IMR-90 (cell line): ENCODE results near the gene INSR. TPM values are rescaled to one million over a fixed set of nuclear protein-coding genes. Genes with fewer than 3 reads are reported as not detected.
A peak's percentile ranks its signal among the peaks of the same experiment; 100 is the strongest.

ENCODE experiments used
- ATAC-seq: fragments of 200-7000 bp; cut with Tn5 transposase; 2 replicates; pipeline ENCODE4 v1.9.1; 2020; ENCODE audit warnings: low read depth, mild to moderate bottlenecking, moderate library complexity
- BruUV-seq: library from RNA; stranded (reverse); fragments of 400-500 nt; replicated peaks from 2 replicates; lab custom pipeline; 2021; lab: Mats Ljungman, UMichigan
- CTCF ChIA-PET: fragments of 300-600 bp; formaldehyde crosslinking; extraction: SDS; loops from one replicate; lab custom pipeline; 2021; ENCODE audit warnings: antibody characterized with exemption; lab: Yijun Ruan, JAX
- POLR2A ChIA-PET: fragments of 300-600 bp; sonication (Branson Sonifier 250); formaldehyde crosslinking; loops from one replicate; lab custom pipeline; 2022; ENCODE audit warnings: antibody characterized with exemption; ENCODE audit not compliant: unreplicated experiment; lab: Charles Lee
- DNase-seq: peaks from one replicate; pipeline ENCODE4 v3.0.0; 2013
- H2AFZ ChIP-seq: replicated peaks from 2 replicates; pipeline ENCODE3; 2013; ENCODE audit warnings: low read length, mild to moderate bottlenecking; ENCODE audit not compliant: poor library complexity
- H2AK5ac ChIP-seq: 2 replicates; pipeline ENCODE4 v1.6.1; 2013; ENCODE audit warnings: low read depth, low read length, inconsistent platforms
- H2AK9ac ChIP-seq: replicated peaks from 2 replicates; pipeline ENCODE3; 2013; ENCODE audit warnings: mild to moderate bottlenecking, low read depth, low read length, moderate library complexity; ENCODE audit not compliant: poor library complexity
- H2BK120ac ChIP-seq: 2 replicates; pipeline ENCODE4 v1.6.1; 2013; ENCODE audit warnings: low read depth, low read length, inconsistent platforms
- H2BK15ac ChIP-seq: 3 replicates; pipeline ENCODE4 v1.6.1; 2013; ENCODE audit warnings: low read depth, low read length, inconsistent platforms
- H2BK20ac ChIP-seq: 2 replicates; pipeline ENCODE4 v1.6.1; 2013; ENCODE audit warnings: low read depth, mild to moderate bottlenecking, inconsistent platforms, low read length, moderate library complexity
- H2BK5ac ChIP-seq: 2 replicates; pipeline ENCODE4 v1.6.1; 2013; ENCODE audit warnings: mild to moderate bottlenecking, low read depth, low read length, inconsistent platforms; ENCODE audit not compliant: poor library complexity, severe bottlenecking
- H3K14ac ChIP-seq: replicated peaks from 2 replicates; pipeline ENCODE4 v1.6.1; 2013; ENCODE audit warnings: low read depth, low read length, inconsistent platforms
- H3K18ac ChIP-seq: 2 replicates; pipeline ENCODE4 v1.6.1; 2013; ENCODE audit warnings: low read depth, low read length, control low read depth
- H3K23ac ChIP-seq: 2 replicates; pipeline ENCODE4 v1.6.1; 2013; ENCODE audit warnings: low read depth, low read length, inconsistent platforms
- H3K27ac ChIP-seq: 2 replicates; pipeline ENCODE4 v1.5.1; 2013; ENCODE audit warnings: mild to moderate bottlenecking, control low read depth, low read length; ENCODE audit not compliant: insufficient read depth
- H3K27me3 ChIP-seq: 2 replicates; pipeline ENCODE4 v1.6.1; 2013; ENCODE audit warnings: low read length; ENCODE audit not compliant: control insufficient read depth, insufficient read depth
- H3K36me3 ChIP-seq: 2 replicates; pipeline ENCODE4 v1.6.1; 2013; ENCODE audit warnings: low read length, mixed read lengths; ENCODE audit not compliant: control insufficient read depth, insufficient read depth
- H3K4ac ChIP-seq: 2 replicates; pipeline ENCODE4 v1.6.1; 2013; ENCODE audit warnings: low read depth, low read length, inconsistent platforms
- H3K4me1 ChIP-seq: 2 replicates; pipeline ENCODE4 v1.6.1; 2013; ENCODE audit warnings: low read length, mixed read lengths; ENCODE audit not compliant: control insufficient read depth, insufficient read depth
- H3K4me2 ChIP-seq: 2 replicates; pipeline ENCODE4 v1.6.1; 2013; ENCODE audit warnings: low read depth, mild to moderate bottlenecking, control low read depth, low read length, moderate library complexity
- H3K4me3 ChIP-seq: 2 replicates; pipeline ENCODE4 v1.5.1; 2013; ENCODE audit warnings: low read depth, mild to moderate bottlenecking, control low read depth, low read length, moderate library complexity; ENCODE audit not compliant: insufficient read depth
- H3K56ac ChIP-seq: 2 replicates; pipeline ENCODE4 v1.6.1; 2013; ENCODE audit warnings: low read length, inconsistent platforms; ENCODE audit not compliant: insufficient read depth; ENCODE audit errors: extremely low read depth
- H3K79me1 ChIP-seq, 2 experiments: 2 replicates each; pipeline ENCODE4 v1.6.1; 2013; ENCODE audit warnings: low read length in 2 of 2, inconsistent platforms in 1 of 2, low read depth in 1 of 2
- H3K9ac ChIP-seq: 2 replicates; pipeline ENCODE4 v1.6.1; 2013; ENCODE audit warnings: low read depth, low read length, control low read depth
- H3K9me1 ChIP-seq: 2 replicates; pipeline ENCODE4 v1.6.1; 2013; ENCODE audit warnings: low read length, inconsistent platforms; ENCODE audit not compliant: insufficient read depth
- H3K9me3 ChIP-seq: 2 replicates; pipeline ENCODE4 v1.6.1; 2013; ENCODE audit warnings: low read length; ENCODE audit not compliant: control insufficient read depth, insufficient read depth
- H4K20me1 ChIP-seq: 2 replicates; pipeline ENCODE4 v1.6.1; 2013; ENCODE audit warnings: low read length, inconsistent platforms; ENCODE audit not compliant: insufficient read depth
- H4K5ac ChIP-seq: 2 replicates; pipeline ENCODE4 v1.6.1; 2013; ENCODE audit warnings: mild to moderate bottlenecking, low read depth, low read length, control low read depth
- H4K8ac ChIP-seq, 2 experiments: 2 replicates each; pipeline ENCODE4 v1.6.1; 2013; ENCODE audit warnings: low read depth in 2 of 2, low read length in 2 of 2, control low read depth in 1 of 2, inconsistent platforms in 1 of 2
- H4K91ac ChIP-seq: 2 replicates; pipeline ENCODE4 v1.6.1; 2013; ENCODE audit warnings: low read depth, low read length, inconsistent platforms; ENCODE audit not compliant: insufficient read depth
- BHLHE40 ChIP-seq: fragments of 150-350 bp; IDR thresholded peaks from 2 replicates; pipeline ENCODE4 v1.6.1; 2016; ENCODE audit warnings: mild to moderate bottlenecking, low read depth, low read length
- CEBPB ChIP-seq: IDR thresholded peaks from 2 replicates; pipeline ENCODE4 v1.6.1; 2012; ENCODE audit warnings: low read depth, low read length, improper control_type of control experiment
- FOS ChIP-seq: fragments of 150-350 bp; IDR thresholded peaks from 2 replicates; pipeline ENCODE4 v1.6.1; 2016; ENCODE audit warnings: low read depth, low read length
- MAFK ChIP-seq: IDR thresholded peaks from 2 replicates; pipeline ENCODE4 v1.6.1; 2012; ENCODE audit warnings: low read depth, low read length, improper control_type of control experiment
- MAZ ChIP-seq: IDR thresholded peaks from 2 replicates; pipeline ENCODE4 v1.6.1; 2012; ENCODE audit warnings: low read depth, mild to moderate bottlenecking, low read length, improper control_type of control experiment, moderate library complexity, borderline replicate concordance
- MXI1 ChIP-seq: IDR thresholded peaks from 2 replicates; pipeline ENCODE4 v1.6.1; 2012; ENCODE audit warnings: low read depth, mild to moderate bottlenecking, low read length, moderate library complexity, borderline replicate concordance
- NFE2L2 ChIP-seq: fragments of 150-350 bp; IDR thresholded peaks from 2 replicates; pipeline ENCODE4 v1.6.1; 2016; ENCODE audit warnings: low read depth, mild to moderate bottlenecking, low read length
- POLR2A ChIP-seq: IDR thresholded peaks from 2 replicates; pipeline ENCODE4 v1.6.1; 2012; ENCODE audit warnings: mild to moderate bottlenecking, low read depth, low read length
- RAD21 ChIP-seq: IDR thresholded peaks from 2 replicates; pipeline ENCODE4 v1.6.1; 2012; ENCODE audit warnings: low read length, improper control_type of control experiment
- RCOR1 ChIP-seq: IDR thresholded peaks from 2 replicates; pipeline ENCODE4 v1.6.1; 2012; ENCODE audit warnings: mild to moderate bottlenecking, low read length, improper control_type of control experiment; ENCODE audit not compliant: insufficient replicate concordance
- RFX5 ChIP-seq: IDR thresholded peaks from 2 replicates; pipeline ENCODE4 v1.8.0; 2012; ENCODE audit warnings: low read depth, mild to moderate bottlenecking, low read length, moderate library complexity
- SMC3 ChIP-seq: fragments of 150-350 bp; IDR thresholded peaks from 2 replicates; pipeline ENCODE4 v1.6.1; 2016; ENCODE audit warnings: low read depth, mild to moderate bottlenecking, antibody characterized with exemption, low read length, moderate library complexity
- USF2 ChIP-seq: fragments of 150-350 bp; IDR thresholded peaks from 2 replicates; pipeline ENCODE4 v1.6.1; 2017; ENCODE audit warnings: mild to moderate bottlenecking, antibody characterized with exemption, low read length, low read depth
- WGBS, 2 experiments: methylation state at CpG; one replicate each; pipeline versions ENCODE4 v1.1.5 to v1.1.7; 2013; ENCODE audit warnings: missing lambda C conversion rate in 2 of 2; ENCODE audit not compliant: insufficient read length in 1 of 2; ENCODE audit errors: extremely low coverage in 2 of 2; 5-methylcytosine and 5-hydroxymethylcytosine counted together
- dilution Hi-C: fragments of 300-500 bp; cut with HindIII; formaldehyde crosslinking; loops from one replicate; pipeline ENCODE4 v1.14.3; 2018; ENCODE audit warnings: low sequenced_read_pairs; ENCODE audit not compliant: unreplicated experiment
- in situ Hi-C: fragments of 300-500 bp; cut with MboI; formaldehyde crosslinking; loops from 3 replicates; pipeline ENCODE4 v1.14.3; 2019; ENCODE audit warnings: low sequenced_read_pairs, inconsistent platforms, mixed read lengths
- intact Hi-C: fragments of 100-400 bp; cut with micrococcal nuclease; formaldehyde crosslinking; loops from 2 replicates; pipeline ENCODE4 v1.10.0; 2022
- polyA plus RNA-seq, 3 experiments: library from polyadenylated mRNA; depleted of rRNA; stranded (reverse); fragments of >200 nt; gene quantifications; 2 replicates each; pipeline ENCODE4 v1.2.3, GENCODE V29; 2012; ENCODE audit warnings: low replicate concordance in 1 of 3
- total RNA-seq: library from RNA; depleted of rRNA; stranded (reverse); fragments of >200 nt; gene quantifications from 2 replicates; pipeline ENCODE4 v1.2.3, GENCODE V29; 2012
- TF ChIP-seq, protein P1 (sequence below): fragments of 150-350 bp; IDR thresholded peaks from 2 replicates; pipeline ENCODE4 v1.6.1; 2016; ENCODE audit warnings: low read depth, mild to moderate bottlenecking, low read length, moderate library complexity, borderline replicate concordance
- TF ChIP-seq, protein P2 (sequence below): conservative IDR thresholded peaks from 2 replicates; pipeline ENCODE4 v1.5.1; 2012; ENCODE audit warnings: mild to moderate bottlenecking, low read depth, low read length, improper control_type of control experiment

The INSR gene
- total and polyA plus RNA-seq, 2 of the 4 experiments (the other 2 are of a cell fraction) = 2.8 to 7.9 TPM

GRCh38 chr19:7312816-7313215 is 18.6 kb upstream of the INSR start:
- Histone ChIP-seq H2BK120ac (no peak overlapping the region), H2AK5ac (no peak overlapping the region), H4K91ac (no peak overlapping the region), H3K4me2 (no peak overlapping the region), H3K18ac (no peak overlapping the region), H3K9ac (no peak overlapping the region), H3K4me3 (no peak overlapping the region), H2BK15ac (no peak overlapping the region), H2AK9ac (peak overlapping the region; percentile 55), H4K5ac (no peak overlapping the region), H4K20me1 (no peaks in the 10 kb centered on the region), H3K4ac (no peak overlapping the region), H2BK20ac (no peak overlapping the region), H3K9me3 (no peaks in the 10 kb centered on the region), H4K8ac (no peak overlapping the region), H3K14ac (no peak overlapping the region), H3K27ac (no peak overlapping the region), H3K9me1 (no peaks in the 10 kb centered on the region), H3K36me3 (no peaks in the 10 kb centered on the region), H3K79me1 (no peaks in the 10 kb centered on the region), H2AFZ (no peak overlapping the region), H3K4me1 (no peaks in the 10 kb centered on the region), H3K27me3 (no peaks in the 10 kb centered on the region), H2BK5ac (no peak overlapping the region), H3K56ac (no peak overlapping the region), H3K23ac (no peak overlapping the region)
- TF ChIP-seq SMC3 = no peak
- TF ChIP-seq RAD21 = no peak
- no peak for TF ChIP-seq CEBPB
- no peak for TF ChIP-seq MXI1
- no peak for TF ChIP-seq BHLHE40
- no peak for TF ChIP-seq FOS
- no peak for TF ChIP-seq RFX5
- TF ChIP-seq RCOR1 = no peak
- no peak for TF ChIP-seq USF2
- TF ChIP-seq, protein P1, sequence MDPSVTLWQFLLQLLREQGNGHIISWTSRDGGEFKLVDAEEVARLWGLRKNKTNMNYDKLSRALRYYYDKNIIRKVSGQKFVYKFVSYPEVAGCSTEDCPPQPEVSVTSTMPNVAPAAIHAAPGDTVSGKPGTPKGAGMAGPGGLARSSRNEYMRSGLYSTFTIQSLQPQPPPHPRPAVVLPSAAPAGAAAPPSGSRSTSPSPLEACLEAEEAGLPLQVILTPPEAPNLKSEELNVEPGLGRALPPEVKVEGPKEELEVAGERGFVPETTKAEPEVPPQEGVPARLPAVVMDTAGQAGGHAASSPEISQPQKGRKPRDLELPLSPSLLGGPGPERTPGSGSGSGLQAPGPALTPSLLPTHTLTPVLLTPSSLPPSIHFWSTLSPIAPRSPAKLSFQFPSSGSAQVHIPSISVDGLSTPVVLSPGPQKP = no peak
- TF ChIP-seq, protein P2, sequence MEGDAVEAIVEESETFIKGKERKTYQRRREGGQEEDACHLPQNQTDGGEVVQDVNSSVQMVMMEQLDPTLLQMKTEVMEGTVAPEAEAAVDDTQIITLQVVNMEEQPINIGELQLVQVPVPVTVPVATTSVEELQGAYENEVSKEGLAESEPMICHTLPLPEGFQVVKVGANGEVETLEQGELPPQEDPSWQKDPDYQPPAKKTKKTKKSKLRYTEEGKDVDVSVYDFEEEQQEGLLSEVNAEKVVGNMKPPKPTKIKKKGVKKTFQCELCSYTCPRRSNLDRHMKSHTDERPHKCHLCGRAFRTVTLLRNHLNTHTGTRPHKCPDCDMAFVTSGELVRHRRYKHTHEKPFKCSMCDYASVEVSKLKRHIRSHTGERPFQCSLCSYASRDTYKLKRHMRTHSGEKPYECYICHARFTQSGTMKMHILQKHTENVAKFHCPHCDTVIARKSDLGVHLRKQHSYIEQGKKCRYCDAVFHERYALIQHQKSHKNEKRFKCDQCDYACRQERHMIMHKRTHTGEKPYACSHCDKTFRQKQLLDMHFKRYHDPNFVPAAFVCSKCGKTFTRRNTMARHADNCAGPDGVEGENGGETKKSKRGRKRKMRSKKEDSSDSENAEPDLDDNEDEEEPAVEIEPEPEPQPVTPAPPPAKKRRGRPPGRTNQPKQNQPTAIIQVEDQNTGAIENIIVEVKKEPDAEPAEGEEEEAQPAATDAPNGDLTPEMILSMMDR = no peak
- no peak for TF ChIP-seq POLR2A
- no peak for TF ChIP-seq NFE2L2
- TF ChIP-seq MAZ = no peak
- no peak for TF ChIP-seq MAFK
- DNase-seq = no peak
- ChIA-PET CTCF (interaction anchor here (0.8 kb wide), 1 partner anchor 14 kb away, joined by 3 read pairs; no protein-coding TSS in a partner anchor), POLR2A (no interaction called here)
- BruUV-seq = no TSS peak
- 64% methylated on average over 6 of the region's 7 CpGs; no CpG with 5 or more reads in 1 of the 2 experiments for WGBS, 2 experiments
- intact Hi-C loops (no loop called here), dilution Hi-C loops (no loop called here), in situ Hi-C loops (no loop called here)
- ATAC-seq = no peak
